Activated CD4-positive, alpha-beta T cell treated with anti-CD3 and anti-CD28 coated beads, Interleukin-2, Interleukin-4, amounts not matched to agents 100 ng/mL and 50 ng/mL, durations not matched to agents 16 hours and 8 hours (primary cell): ENCODE data around the gene TANC1.
A peak's percentile ranks its signal among the peaks of the same experiment; 100 is the strongest.
"Not testable (repeated sequence)": the region's sequence is repeated elsewhere in the genome, so short reads cannot be mapped to it uniquely, and the experiment has no call there.

Experiments
- DNase-seq: peaks from one replicate; pipeline ENCODE4 v3.0.0-alpha.2; 2020; ENCODE audit warnings: low spot score

The TANC1 gene

GRCh38 chr2:159140070-159140769, 171.8 kb downstream of the TANC1 start:
- DNase-seq: no peak

GRCh38 chr2:159140821-159141220, 172.4 kb downstream of the TANC1 start:
- not testable (repeated sequence) for DNase-seq

GRCh38 chr2:159144776-159145614, 176.6 kb downstream of the TANC1 start:
- DNase-seq: no peak

- no peak for DNase-seq
These were observed 177.4 kb downstream of the TANC1 start for GRCh38 chr2:159145745-159146354.

GRCh38 chr2:159146996-159147666, 178.7 kb downstream of the TANC1 start:
- no peak for DNase-seq

GRCh38 chr2:159147690-159148089, 179.2 kb downstream of the TANC1 start:
- no peak for DNase-seq

GRCh38 chr2:159148901-159149300, 180.5 kb downstream of the TANC1 start:
- no peak for DNase-seq

GRCh38 chr2:159149747-159150146, 181.3 kb downstream of the TANC1 start:
- no peak for DNase-seq

- no peak for DNase-seq
These were observed 181.9 kb downstream of the TANC1 start for GRCh38 chr2:159150280-159150746.

- no peak for DNase-seq
These were observed 183.0 kb downstream of the TANC1 start for GRCh38 chr2:159151198-159152127.

GRCh38 chr2:159152128-159152778, 183.8 kb downstream of the TANC1 start:
- no peak for DNase-seq

GRCh38 chr2:159153063-159153462, 184.6 kb downstream of the TANC1 start:
- DNase-seq: no peak

- no peak for DNase-seq
These were observed 185.0 kb downstream of the TANC1 start for GRCh38 chr2:159153463-159153862.

GRCh38 chr2:159153951-159154350, 185.5 kb downstream of the TANC1 start:
- DNase-seq: no peak

GRCh38 chr2:159154366-159154765, 185.9 kb downstream of the TANC1 start:
- DNase-seq: no peak

- DNase-seq: no peak
These were observed 186.9 kb downstream of the TANC1 start for GRCh38 chr2:159155320-159155719.

GRCh38 chr2:159155791-159156190, 187.4 kb downstream of the TANC1 start:
- no peak for DNase-seq

GRCh38 chr2:159156834-159157233, 188.4 kb downstream of the TANC1 start:
- DNase-seq: no peak

- DNase-seq: peak; percentile 11
These were observed 189.1 kb downstream of the TANC1 start for GRCh38 chr2:159157361-159158209.

GRCh38 chr2:159160412-159160811, 192.0 kb downstream of the TANC1 start:
- DNase-seq: no peak
